Tibial nerve (tissue), 4 donors: ENCODE results near the gene DENND4B.

Experiments used
- EP300 ChIP-seq, 2 donors: sonication (generic); formaldehyde crosslinking; IDR thresholded peaks; one replicate each; pipeline ENCODE4 v1.6.1; 2017; ENCODE audit warnings: antibody characterized with exemption in 2 of 2, mild to moderate bottlenecking in 1 of 2
- TF ChIP-seq, protein P1 (sequence below), 5 experiments: fragments of 200-600 bp in 3 of 5; fragments of 450-650 bp in 2 of 5; sonication (generic) in 3 of 5; IDR thresholded peaks; one replicate each; pipeline ENCODE4 v1.5.1; 2016 to 2019; ENCODE audit warnings: antibody characterized with exemption in 5 of 5, mild to moderate bottlenecking in 3 of 5, moderate library complexity in 2 of 5

DNA sequence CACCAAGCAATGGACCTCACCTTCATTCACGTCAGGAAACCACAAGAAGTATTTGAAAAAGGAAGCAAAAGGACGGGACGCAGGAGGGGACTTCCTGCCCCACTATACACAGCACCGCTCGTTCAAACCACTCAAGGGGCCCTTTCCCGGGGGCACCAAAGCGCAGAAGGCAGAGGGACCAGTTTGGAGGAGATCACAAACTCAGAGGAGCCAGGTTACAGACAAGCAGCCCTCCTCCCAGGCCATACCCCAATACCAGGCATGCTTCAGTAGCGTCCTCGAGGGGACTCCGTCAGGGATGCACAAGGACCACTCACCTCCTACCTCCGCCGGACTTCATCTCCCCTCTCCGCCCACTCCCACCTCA, 11.2 kb upstream of the DENND4B start:
- TF ChIP-seq, protein P1, sequence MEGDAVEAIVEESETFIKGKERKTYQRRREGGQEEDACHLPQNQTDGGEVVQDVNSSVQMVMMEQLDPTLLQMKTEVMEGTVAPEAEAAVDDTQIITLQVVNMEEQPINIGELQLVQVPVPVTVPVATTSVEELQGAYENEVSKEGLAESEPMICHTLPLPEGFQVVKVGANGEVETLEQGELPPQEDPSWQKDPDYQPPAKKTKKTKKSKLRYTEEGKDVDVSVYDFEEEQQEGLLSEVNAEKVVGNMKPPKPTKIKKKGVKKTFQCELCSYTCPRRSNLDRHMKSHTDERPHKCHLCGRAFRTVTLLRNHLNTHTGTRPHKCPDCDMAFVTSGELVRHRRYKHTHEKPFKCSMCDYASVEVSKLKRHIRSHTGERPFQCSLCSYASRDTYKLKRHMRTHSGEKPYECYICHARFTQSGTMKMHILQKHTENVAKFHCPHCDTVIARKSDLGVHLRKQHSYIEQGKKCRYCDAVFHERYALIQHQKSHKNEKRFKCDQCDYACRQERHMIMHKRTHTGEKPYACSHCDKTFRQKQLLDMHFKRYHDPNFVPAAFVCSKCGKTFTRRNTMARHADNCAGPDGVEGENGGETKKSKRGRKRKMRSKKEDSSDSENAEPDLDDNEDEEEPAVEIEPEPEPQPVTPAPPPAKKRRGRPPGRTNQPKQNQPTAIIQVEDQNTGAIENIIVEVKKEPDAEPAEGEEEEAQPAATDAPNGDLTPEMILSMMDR (IDR thresholded peaks at IDR 0.05), result no peak
- no peak for TF ChIP-seq EP300 (IDR thresholded peaks at IDR 0.05)
